Activated CD8-positive, alpha-beta memory T cell treated with anti-CD3 and anti-CD28 coated beads for 48 hours (primary cell): ENCODE results near the gene RARS1.

Experiments
- DNase-seq, 3 experiments: peaks; one replicate each; pipeline ENCODE4 v3.0.0-alpha.2; 2020; ENCODE audit warnings: low read depth in 2 of 3, low spot score in 2 of 3

Gene RARS1

GRCh38 chr5:168553377-168554130, 67.3 kb downstream of the RARS1 start:
- no peak for DNase-seq

DNA sequence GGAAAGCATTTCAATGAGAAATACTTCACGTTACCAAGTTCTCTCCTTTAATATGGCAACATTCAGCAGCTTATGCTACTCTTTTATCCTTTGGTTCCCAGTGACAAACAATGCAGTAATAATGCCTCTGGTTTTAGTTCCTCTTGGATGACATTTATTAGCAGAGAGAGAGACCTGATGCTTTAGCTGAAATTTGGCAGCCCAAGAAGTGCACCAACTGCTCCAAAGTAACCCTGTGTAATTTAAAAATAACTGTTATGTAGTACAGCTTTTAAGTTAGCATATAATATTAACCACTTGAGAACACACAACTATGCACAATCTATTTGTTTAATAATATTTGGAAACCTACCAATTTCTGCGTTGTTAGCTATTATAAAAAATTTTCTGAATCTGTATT, 71.1 kb downstream of the RARS1 start:
- no peak for DNase-seq

GRCh38 chr5:168562279-168562678, 76.0 kb downstream of the RARS1 start:
- no peak for DNase-seq

- DNase-seq: no peak
Observed at GRCh38 chr5:168563959-168564358, 77.7 kb downstream of the RARS1 start.

GRCh38 chr5:168568738-168569137, 82.5 kb downstream of the RARS1 start:
- no peak for DNase-seq
